Activated T-cell treated with anti-CD3 and anti-CD28 coated beads for 48 hours (primary cell): ENCODE data around the gene TP53TG5.

ENCODE experiments used
- DNase-seq: peaks from one replicate; pipeline ENCODE4 v3.0.0-alpha.2; 2020; ENCODE audit warnings: low read depth

Gene TP53TG5

DNA sequence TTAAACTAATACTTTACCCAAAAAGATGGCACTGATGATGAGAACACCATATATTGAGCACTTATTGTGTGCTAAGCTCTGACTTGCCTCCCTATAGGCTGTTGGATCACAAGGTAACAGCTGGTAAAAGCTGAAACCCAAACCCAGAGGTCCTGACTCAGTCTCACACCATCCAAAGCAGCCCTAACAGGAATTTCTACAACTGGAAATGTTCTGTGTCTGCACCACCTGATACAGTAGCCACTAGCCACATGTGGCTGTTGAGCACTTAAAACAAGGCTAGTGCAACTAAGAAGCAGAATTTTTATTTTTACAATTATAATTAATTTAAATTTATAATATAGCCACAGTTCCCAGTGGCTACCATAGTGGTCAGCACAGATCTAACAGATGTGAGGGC lies 54.4 kb downstream of the TP53TG5 start:
- DNase-seq: no peak

DNA sequence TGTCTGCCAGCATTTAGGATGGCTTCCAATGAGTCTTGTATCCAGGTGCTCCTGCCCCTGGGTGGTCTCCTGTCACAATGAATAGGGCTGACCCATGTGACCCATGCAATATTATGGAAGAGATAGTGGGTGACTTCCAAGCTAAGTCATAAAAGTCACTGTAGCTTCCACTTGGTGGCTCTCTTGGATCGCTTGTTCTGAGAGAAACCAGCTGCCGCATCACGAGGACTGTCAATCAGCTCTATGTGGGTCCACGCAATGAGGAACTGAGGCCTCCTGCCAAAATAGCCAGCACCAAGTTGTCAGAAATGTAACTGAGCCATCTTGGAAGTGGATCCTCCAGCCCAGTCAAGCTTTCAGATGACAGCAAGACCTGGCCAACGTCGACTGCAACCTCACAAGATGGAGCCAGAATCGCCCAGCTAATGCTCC lies 55.2 kb downstream of the TP53TG5 start:
- no peak for DNase-seq
